ENCODE data around the gene HSBP1. TPM values are rescaled to one million over a fixed set of nuclear protein-coding genes. Genes with fewer than 3 reads are reported as not detected.

The HSBP1 gene
- total and polyA plus RNA-seq, 2 of the 13 experiments (the other 11 are each of a cell fraction or from before 2014, with no cell fraction given), result 249 to 292 TPM

DNA sequence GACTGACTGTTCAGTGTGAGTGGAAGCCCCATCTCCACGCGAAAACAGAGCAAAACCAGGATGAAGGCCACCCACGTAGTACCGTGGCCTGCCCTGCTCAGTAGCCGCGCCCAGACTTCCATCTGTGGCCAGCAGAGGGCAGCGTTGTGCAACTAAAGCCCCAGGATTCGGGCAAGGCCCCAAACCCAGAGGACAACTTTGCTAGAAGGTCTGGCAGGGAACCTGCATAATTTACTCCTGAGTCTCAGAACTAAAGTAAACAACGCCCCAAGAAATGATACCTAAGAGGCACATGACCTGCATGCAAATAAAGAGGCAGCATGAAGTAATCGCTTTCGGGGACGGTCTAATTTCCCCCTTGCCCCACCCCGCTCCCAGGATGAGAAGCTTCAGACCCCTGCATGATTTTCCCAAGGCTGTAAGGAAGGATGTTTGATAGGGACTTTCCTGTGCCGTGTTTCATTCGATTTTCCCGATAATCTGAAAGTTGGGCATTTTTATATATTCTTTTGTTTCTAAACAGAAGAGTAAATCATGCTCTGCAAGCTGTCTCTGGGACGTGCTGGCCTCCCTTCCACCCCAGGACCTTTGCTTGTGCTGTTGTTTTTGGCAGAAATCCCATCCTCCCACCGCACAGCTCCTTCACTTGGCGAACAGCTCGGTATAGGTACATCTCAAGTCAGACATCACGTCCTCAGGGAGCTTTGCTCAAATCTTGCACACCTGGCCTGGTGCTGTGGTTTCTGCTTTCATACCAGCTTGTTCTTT, 18.6 kb downstream of the HSBP1 start (continued):
- no peak for TF ChIP-seq KIAA2018 (CRISPR knock-in tag; IDR thresholded peaks at IDR 0.05; ENCODE audit: borderline replicate concordance)
- no peak for TF ChIP-seq TMF1 (CRISPR knock-in tag; IDR thresholded peaks at IDR 0.05; ENCODE audit: low read depth)
- TF ChIP-seq MTF2 (CRISPR knock-in tag; IDR thresholded peaks at IDR 0.05; ENCODE audit: borderline replicate concordance), result peak; percentile 44; the same call in 1 of the 2 replicates
- no peak for TF ChIP-seq ZKSCAN8 (CRISPR knock-in tag; IDR thresholded peaks at IDR 0.05; ENCODE audit: borderline replicate concordance)
- no peak for TF ChIP-seq THYN1 (CRISPR knock-in tag; IDR thresholded peaks at IDR 0.05; ENCODE audit: borderline replicate concordance, low read depth)
- no peak for TF ChIP-seq GPN1 (CRISPR knock-in tag; IDR thresholded peaks at IDR 0.05; ENCODE audit: borderline replicate concordance)
- no peak for TF ChIP-seq ZNF609 (CRISPR knock-in tag; IDR thresholded peaks at IDR 0.05; ENCODE audit: borderline replicate concordance)
- no peak for TF ChIP-seq SNAPC5 (CRISPR knock-in tag; IDR thresholded peaks at IDR 0.05; ENCODE audit: borderline replicate concordance)
- TF ChIP-seq ZFP36L2 (CRISPR knock-in tag; IDR thresholded peaks at IDR 0.05), result no peak
- no peak for TF ChIP-seq SYNCRIP (IDR thresholded peaks at IDR 0.05; ENCODE audit: insufficient read depth, low read depth, low read length)
- TF ChIP-seq, protein P1, sequence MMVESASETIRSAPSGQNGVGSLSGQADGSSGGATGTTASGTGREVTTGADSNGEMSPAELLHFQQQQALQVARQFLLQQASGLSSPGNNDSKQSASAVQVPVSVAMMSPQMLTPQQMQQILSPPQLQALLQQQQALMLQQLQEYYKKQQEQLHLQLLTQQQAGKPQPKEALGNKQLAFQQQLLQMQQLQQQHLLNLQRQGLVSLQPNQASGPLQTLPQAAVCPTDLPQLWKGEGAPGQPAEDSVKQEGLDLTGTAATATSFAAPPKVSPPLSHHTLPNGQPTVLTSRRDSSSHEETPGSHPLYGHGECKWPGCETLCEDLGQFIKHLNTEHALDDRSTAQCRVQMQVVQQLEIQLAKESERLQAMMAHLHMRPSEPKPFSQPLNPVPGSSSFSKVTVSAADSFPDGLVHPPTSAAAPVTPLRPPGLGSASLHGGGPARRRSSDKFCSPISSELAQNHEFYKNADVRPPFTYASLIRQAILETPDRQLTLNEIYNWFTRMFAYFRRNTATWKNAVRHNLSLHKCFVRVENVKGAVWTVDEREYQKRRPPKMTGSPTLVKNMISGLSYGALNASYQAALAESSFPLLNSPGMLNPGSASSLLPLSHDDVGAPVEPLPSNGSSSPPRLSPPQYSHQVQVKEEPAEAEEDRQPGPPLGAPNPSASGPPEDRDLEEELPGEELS (CRISPR knock-in tag; IDR thresholded peaks at IDR 0.05), result no peak
- TF ChIP-seq ZNF720 (CRISPR knock-in tag; IDR thresholded peaks at IDR 0.05), result no peak
- 0 out of 2 replicates have a peak, but pooled peaks have one; percentile 46 for TF ChIP-seq MIER2 (CRISPR knock-in tag; IDR thresholded peaks at IDR 0.05)
